C4-2B (cell line): ENCODE results near the gene AIG1.

Source experiments
- H3K27ac ChIP-seq: fragments of 450-650 bp; 2 replicates; pipeline ENCODE4 v1.5.1; 2017
- CTCF ChIP-seq: fragments of 450-650 bp; conservative IDR thresholded peaks from 2 replicates; pipeline ENCODE4 v1.5.1; 2017; ENCODE audit warnings: mild to moderate bottlenecking
- ZFX ChIP-seq: fragments of 450-650 bp; IDR thresholded peaks from 2 replicates; pipeline ENCODE4 v1.6.1; 2017

Gene AIG1

GRCh38 chr6:143323729-143324470, 263.2 kb downstream of the AIG1 start:
- no peak for TF ChIP-seq CTCF
- H3K27ac ChIP-seq, result no peak overlapping the region

DNA sequence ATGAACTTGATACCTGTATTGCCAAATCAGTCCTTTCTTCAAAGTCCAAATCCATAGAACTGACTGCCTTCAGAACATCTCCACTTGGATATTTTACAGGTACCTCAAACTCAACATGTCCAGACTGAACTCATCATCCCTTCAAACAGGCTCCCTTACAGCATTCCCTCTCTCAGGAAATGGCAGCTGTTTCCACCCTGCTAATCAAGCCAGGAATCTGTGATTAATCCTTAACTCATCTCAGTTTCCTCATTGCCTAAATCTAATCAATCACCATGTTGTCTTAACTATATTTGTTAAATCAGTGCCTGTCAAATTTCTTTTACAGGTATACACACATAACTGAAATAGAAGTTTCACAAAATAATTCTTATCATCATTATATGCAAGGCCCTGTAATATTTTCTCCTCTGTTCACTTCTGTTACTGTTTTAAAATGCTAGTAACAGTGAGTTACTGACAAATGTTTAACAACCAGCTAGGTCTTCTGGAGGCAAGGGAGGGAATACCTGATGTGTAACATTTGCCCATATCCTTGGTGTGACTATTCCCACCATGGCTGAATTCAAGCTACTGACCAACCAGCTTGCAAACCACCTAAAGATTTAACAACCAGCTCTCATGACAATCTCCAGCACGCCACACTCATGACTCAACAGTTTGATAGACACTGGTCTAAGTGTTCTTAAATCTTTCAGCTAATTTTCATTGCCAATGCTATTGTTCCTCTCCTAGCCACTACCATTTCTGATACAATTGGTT, 264.9 kb downstream of the AIG1 start:
- no peak for TF ChIP-seq CTCF
- TF ChIP-seq ZFX, result no peak
- H3K27ac ChIP-seq, result no peak overlapping the region

DNA sequence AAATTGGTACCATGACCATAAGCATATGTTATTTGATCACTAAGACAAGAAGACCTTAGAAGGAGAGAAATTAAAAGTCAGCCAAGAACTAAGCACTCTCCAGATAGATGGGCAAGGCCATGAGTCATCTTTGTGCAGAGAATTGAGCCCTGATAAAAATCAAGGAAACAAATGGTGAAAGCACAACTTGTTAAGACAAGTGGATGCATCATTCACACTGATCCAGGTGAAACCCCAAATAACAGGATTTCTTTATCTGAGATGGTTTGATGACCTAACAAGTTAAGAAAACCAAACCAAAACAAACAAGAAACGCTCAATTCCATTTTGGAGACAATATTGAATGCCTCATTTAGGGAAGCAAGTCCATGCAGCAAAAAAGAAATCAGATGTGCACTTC, 268.2 kb downstream of the AIG1 start:
- no peak overlapping the region for H3K27ac ChIP-seq
- TF ChIP-seq CTCF, result no peak
- TF ChIP-seq ZFX, result no peak

DNA sequence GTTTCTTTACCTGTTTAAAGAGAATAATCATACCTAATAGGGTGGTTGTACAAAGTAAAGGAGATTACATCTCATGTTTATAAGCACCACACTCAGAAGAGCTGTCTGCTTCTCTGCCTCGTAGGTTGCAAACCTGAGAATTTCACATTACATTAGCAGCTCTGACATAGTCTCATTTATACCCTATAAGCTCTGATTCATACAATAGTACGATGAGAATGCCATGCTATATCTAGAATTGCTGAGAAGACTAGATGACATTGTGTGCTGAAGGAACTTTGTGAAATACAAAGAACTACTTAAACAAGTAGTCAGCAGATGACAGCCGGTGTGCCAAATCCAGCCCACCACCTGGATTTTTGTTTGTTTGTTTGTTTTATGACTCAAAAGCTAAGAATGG, 268.6 kb downstream of the AIG1 start:
- TF ChIP-seq CTCF, result no peak
- no peak for TF ChIP-seq ZFX
- no peak overlapping the region for H3K27ac ChIP-seq

DNA sequence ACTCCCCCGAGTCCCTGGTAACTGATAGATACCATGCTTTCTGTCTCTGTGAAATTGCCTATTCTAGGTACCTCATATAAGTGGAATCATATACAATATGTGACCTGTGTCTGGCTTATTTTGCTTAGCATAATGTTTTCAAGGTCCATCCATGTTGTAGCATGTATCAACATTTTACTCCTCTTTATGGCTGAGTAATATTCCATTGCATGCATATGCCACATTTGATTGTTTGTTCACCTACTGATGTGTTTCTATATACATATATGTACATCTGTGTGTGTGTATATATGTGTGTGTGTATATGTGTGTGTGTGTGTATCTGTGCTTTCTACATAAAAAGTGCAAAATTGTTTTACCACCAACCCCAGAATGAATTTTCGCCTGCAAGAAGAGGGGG, 270.7 kb downstream of the AIG1 start:
- no peak overlapping the region for H3K27ac ChIP-seq
- no peak for TF ChIP-seq CTCF
- TF ChIP-seq ZFX, result no peak

DNA sequence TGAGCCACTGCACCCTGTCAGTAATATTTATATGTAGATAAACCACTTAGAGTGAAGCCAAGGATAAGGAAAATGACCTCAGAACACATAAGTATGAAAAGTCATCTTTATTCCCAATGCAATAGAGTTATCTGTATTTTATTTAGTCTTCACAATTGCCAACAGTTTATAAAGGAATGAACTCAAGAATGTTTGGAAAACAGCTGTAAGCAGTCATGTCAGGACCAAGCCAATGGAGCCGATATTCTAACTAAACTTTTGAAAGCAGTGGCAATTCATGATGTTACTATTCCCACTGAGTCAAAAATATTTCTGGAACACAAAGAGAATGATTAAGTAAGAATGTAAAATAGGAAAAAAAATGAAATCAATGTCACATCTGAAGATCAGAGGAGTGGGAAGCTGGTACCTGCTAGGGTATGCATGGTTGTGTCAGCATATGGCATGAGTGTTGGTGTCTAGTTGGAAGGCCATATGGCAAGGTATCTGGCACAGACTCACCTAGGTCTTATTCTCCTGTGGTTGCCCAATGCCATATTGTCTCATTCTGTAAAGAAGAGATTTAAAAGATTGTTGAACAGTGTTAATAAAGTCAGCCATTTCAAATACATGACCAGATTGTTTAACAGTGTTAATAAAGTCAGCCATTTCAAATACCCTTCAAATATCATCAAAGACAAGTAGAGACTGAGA, 271.6 kb downstream of the AIG1 start:
- no peak for TF ChIP-seq CTCF
- no peak overlapping the region for H3K27ac ChIP-seq

DNA sequence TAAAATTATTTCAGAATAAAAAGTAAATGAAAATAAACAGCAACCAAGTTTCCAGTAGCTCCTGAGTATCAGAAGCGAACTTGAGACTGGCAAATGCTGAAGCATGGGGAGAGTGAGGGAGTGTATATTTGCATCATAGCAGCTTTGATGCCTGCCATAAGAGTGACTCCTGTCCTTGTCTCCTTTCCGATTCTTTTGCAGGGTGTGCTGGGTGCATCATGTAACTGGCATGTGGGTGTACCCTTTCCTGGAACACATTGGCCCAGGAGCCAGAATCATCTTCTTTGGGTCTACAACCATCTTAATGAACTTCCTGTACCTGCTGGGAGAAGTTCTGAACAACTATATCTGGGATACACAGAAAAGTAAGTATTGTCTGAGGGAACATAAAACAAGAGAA, 272.4 kb downstream of the AIG1 start:
- TF ChIP-seq ZFX (no peak), CTCF (no peak)
- no peak overlapping the region for H3K27ac ChIP-seq
